Bronchial epithelial cell (primary cell): ENCODE data around the gene FAM20A. TPM values are rescaled to one million over a fixed set of nuclear protein-coding genes. Genes with fewer than 3 reads are reported as not detected.
"Not testable (repeated sequence)": the region's sequence is repeated elsewhere in the genome, so short reads cannot be mapped to it uniquely, and the experiment has no call there.

ENCODE experiments used
- DNase-seq: peaks from one replicate; pipeline ENCODE4 v3.0.0-alpha.2; 2010; ENCODE audit warnings: low read depth
- FAIRE-seq: peaks from 2 replicates; lab custom pipeline; 2011; peaks lifted over from hg19 to GRCh38; lab: Jason Lieb, UNC
- H3K27me3 ChIP-seq: 2 replicates; pipeline ENCODE4 v1.5.1; 2011; ENCODE audit warnings: low read length; ENCODE audit not compliant: control insufficient read depth, insufficient read depth
- H3K36me3 ChIP-seq: 2 replicates; pipeline ENCODE4 v1.5.1; 2011; ENCODE audit warnings: low read length; ENCODE audit not compliant: control insufficient read depth, insufficient read depth
- H3K4me3 ChIP-seq: 2 replicates; pipeline ENCODE4 v1.5.1; 2011; ENCODE audit warnings: mild to moderate bottlenecking, low read depth, low read length, control low read depth
- CTCF ChIP-seq: IDR thresholded peaks from 2 replicates; pipeline ENCODE4 v1.5.1; 2011; ENCODE audit warnings: mild to moderate bottlenecking, moderate library complexity, low read length, control low read depth, inconsistent platforms; ENCODE audit not compliant: insufficient read depth, severe bottlenecking
- total RNA-seq: library from RNA; depleted of rRNA; stranded (reverse); fragments of >200 nt; gene quantifications from 2 replicates; pipeline ENCODE4 v1.2.1, GENCODE V29; 2014

The FAM20A gene
- total RNA-seq, 1 donor from 2014 or later: 0.26 TPM

- Histone ChIP-seq H3K4me3 (no peak overlapping the region), H3K36me3 (peaks cover 23% of the 10 kb centered on the region), H3K27me3 (no peaks in the 10 kb centered on the region)
- TF ChIP-seq CTCF: no peak
- DNase-seq (no peak), FAIRE-seq (no peak)
Measured at GRCh38 chr17:68522266-68522665, 78.9 kb downstream of the FAM20A start.

GRCh38 chr17:68519911-68520310, 81.3 kb downstream of the FAM20A start:
- DNase-seq: no peak
- Histone ChIP-seq H3K27me3 (no peaks in the 10 kb centered on the region), H3K36me3 (peaks cover 20% of the 10 kb centered on the region), H3K4me3 (no peak overlapping the region)
- no peak for TF ChIP-seq CTCF
- FAIRE-seq: no peak

GRCh38 chr17:68519051-68519450, 82.1 kb downstream of the FAM20A start:
- not testable (repeated sequence) for FAIRE-seq, H3K27me3 ChIP-seq, DNase-seq, H3K4me3 ChIP-seq
- peaks cover 19% of the 10 kb centered on the region for H3K36me3 ChIP-seq

GRCh38 chr17:68518063-68518815, 82.9 kb downstream of the FAM20A start:
- FAIRE-seq: no peak
- H3K36me3 ChIP-seq: peaks cover 14% of the 10 kb centered on the region
- no peaks in the 10 kb centered on the region for H3K27me3 ChIP-seq
- TF ChIP-seq CTCF: no peak
- DNase-seq: no peak
- H3K4me3 ChIP-seq: no peak overlapping the region

- FAIRE-seq: not testable (repeated sequence)
- peaks cover 12% of the 10 kb centered on the region for H3K36me3 ChIP-seq
Measured at GRCh38 chr17:68517605-68518004, 83.6 kb downstream of the FAM20A start.

GRCh38 chr17:68516732-68517131, 84.4 kb downstream of the FAM20A start:
- no peaks in the 10 kb centered on the region for H3K27me3 ChIP-seq
- FAIRE-seq (no peak), DNase-seq (no peak)
- no peak overlapping the region for H3K4me3 ChIP-seq
- peaks cover 12% of the 10 kb centered on the region for H3K36me3 ChIP-seq
- no peak for TF ChIP-seq CTCF

More at GRCh38 chr17:68517605-68518004, 83.6 kb downstream of the FAM20A start:
- not testable (repeated sequence) for H3K27me3 ChIP-seq, H3K4me3 ChIP-seq, DNase-seq
